Gastrocnemius medialis (tissue), 4 donors: ENCODE results near the gene GMPR. TPM values are rescaled to one million over a fixed set of nuclear protein-coding genes. Genes with fewer than 3 reads are reported as not detected.

Source experiments
- ATAC-seq, 2 donors: fragments of 150-250 bp; one replicate each; pipeline ENCODE4 v1.9.1; 2016
- DNase-seq, 2 donors: peaks; one replicate each; pipeline ENCODE4 v3.0.0-alpha.2; 2019
- H3K27ac ChIP-seq, 4 donors: fragments of 200-600 bp; sonication (generic); 1 replicate in 1 of 4; 2 replicates in 3 of 4; pipeline ENCODE4 v1.5.1; 2016 to 2018; ENCODE audit warnings: mild to moderate bottlenecking in 2 of 4, moderate library complexity in 1 of 4
- H3K27me3 ChIP-seq, 3 donors: fragments of 200-600 bp; sonication (generic) in 2 of 3; 1 replicate in 1 of 3; 2 replicates in 2 of 3; pipeline versions ENCODE4 v1.5.1 to v1.6.0; 2016 to 2019; ENCODE audit warnings: mild to moderate bottlenecking in 1 of 3, moderate library complexity in 1 of 3
- H3K36me3 ChIP-seq, 2 donors: fragments of 200-600 bp; sonication (generic) in 1 of 2; one replicate each; pipeline ENCODE4 v1.5.1; 2017 to 2018
- H3K4me1 ChIP-seq, 2 donors: fragments of 200-600 bp; sonication (generic) in 1 of 2; one replicate each; pipeline ENCODE4 v1.5.1; 2016 to 2017; ENCODE audit warnings: mild to moderate bottlenecking in 2 of 2
- H3K4me3 ChIP-seq, 4 donors: fragments of 200-600 bp; sonication (generic) in 3 of 4; 1 replicate in 1 of 4; 2 replicates in 3 of 4; pipeline ENCODE4 v1.5.1; 2016 to 2019; ENCODE audit warnings: mild to moderate bottlenecking in 2 of 4
- H3K9me3 ChIP-seq, 3 donors: fragments of 200-600 bp; sonication (generic) in 2 of 3; 1 replicate in 1 of 3; 2 replicates in 2 of 3; pipeline ENCODE4 v1.5.1; 2016 to 2019
- POLR2A ChIP-seq, 2 donors: fragments of 450-650 bp; IDR thresholded peaks; one replicate each; pipeline ENCODE4 v1.6.1; 2017; ENCODE audit warnings: antibody characterized with exemption in 2 of 2, mild to moderate bottlenecking in 2 of 2, moderate library complexity in 2 of 2
- in situ Hi-C, 4 donors: fragments of 200-750 bp; cut with MboI; loops; one replicate each; pipeline versions ENCODE4 v1.15.0 to v1.8.0; 2017; ENCODE audit warnings: low sequenced_read_pairs in 4 of 4
- intact Hi-C: fragments of 100-400 bp; cut with DNase I; formaldehyde crosslinking; loops from one replicate; pipeline ENCODE4 v1.15.1; 2023; ENCODE audit warnings: low total_unique reads
- total RNA-seq, 4 donors: library from RNA; depleted of rRNA; stranded (reverse); fragments of >200 nt; gene quantifications; one replicate each; pipeline versions ENCODE4 v1.1.0 to v1.2.3, GENCODE V29; 2016
- TF ChIP-seq, protein P1 (sequence below), 5 experiments: fragments of 450-650 bp in 3 of 5; fragments of 200-600 bp in 2 of 5; sonication (generic) in 2 of 5; IDR thresholded peaks in 4 of 5; conservative IDR thresholded peaks in 1 of 5; 1 replicate in 4 of 5; 2 replicates in 1 of 5; pipeline ENCODE4 v1.5.1; 2016 to 2019; ENCODE audit warnings: antibody characterized with exemption in 5 of 5, mild to moderate bottlenecking in 3 of 5, moderate library complexity in 3 of 5

GMPR gene
- total RNA-seq, 4 donors from 2014 or later: 109 to 266 (median 239) TPM

DNA sequence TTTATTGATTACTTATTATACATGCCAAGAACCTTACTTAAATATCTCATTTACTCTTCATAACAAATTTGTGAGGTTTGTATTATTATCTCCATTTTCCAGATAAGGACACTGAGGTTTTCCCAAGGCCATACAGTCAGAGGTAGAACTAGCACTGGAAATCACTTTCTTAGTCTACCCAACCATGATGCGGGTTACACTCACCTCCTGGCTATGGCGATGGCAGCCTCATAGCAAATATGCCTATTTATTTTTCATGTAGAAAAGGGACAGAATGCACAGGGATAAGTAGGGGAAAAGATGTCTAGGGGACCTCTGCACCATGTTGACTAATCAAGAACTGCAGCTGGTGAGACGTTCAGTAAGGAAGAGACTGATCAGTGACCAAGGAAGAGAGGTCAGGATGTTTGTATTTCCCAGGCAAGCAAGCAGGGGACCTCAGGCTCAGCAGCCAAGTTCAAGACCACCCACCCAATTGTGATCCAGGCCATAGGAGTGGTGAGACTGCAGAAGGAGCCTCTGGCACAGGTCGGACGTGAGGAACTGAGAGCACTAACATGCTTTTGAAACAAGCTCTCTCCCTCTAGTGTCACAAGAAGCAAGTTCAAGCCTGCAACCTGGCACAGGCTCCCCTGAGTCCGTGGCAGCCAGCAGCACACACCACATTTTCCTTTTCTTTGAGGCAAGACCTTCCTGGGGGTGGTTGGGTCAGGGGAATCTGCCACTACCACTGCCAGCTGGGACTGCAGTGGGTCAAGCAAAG, 97.8 kb downstream of the GMPR start:
- ATAC-seq: no peak
- intact Hi-C loops: loop anchor here (10.0 kb wide), 2 partner anchors 339 to 629 kb away; no protein-coding TSS in a partner anchor
- DNase-seq: no peak
- Histone ChIP-seq H3K9me3 (no peaks in the 10 kb centered on the region), H3K4me1 (peaks cover 71% of the 10 kb centered on the region in 2 donors), H3K4me3 (no peak overlapping the region), H3K27me3 (no peaks in the 10 kb centered on the region), H3K36me3 (no peaks in the 10 kb centered on the region), H3K27ac (peak overlapping the region in 1 of 4 donors; percentile 76)
- TF ChIP-seq POLR2A (IDR thresholded peaks at IDR 0.05): no peak
- TF ChIP-seq, protein P1, sequence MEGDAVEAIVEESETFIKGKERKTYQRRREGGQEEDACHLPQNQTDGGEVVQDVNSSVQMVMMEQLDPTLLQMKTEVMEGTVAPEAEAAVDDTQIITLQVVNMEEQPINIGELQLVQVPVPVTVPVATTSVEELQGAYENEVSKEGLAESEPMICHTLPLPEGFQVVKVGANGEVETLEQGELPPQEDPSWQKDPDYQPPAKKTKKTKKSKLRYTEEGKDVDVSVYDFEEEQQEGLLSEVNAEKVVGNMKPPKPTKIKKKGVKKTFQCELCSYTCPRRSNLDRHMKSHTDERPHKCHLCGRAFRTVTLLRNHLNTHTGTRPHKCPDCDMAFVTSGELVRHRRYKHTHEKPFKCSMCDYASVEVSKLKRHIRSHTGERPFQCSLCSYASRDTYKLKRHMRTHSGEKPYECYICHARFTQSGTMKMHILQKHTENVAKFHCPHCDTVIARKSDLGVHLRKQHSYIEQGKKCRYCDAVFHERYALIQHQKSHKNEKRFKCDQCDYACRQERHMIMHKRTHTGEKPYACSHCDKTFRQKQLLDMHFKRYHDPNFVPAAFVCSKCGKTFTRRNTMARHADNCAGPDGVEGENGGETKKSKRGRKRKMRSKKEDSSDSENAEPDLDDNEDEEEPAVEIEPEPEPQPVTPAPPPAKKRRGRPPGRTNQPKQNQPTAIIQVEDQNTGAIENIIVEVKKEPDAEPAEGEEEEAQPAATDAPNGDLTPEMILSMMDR (IDR thresholded peaks at IDR 0.05 in 4 of 5, conservative IDR thresholded peaks at IDR 0.05 in 1 of 5): no peak
- in situ Hi-C loops: loop anchor here (5.0 to 25.0 kb wide), 6 partner anchors 69 to 626 kb away; no protein-coding TSS in a partner anchor

DNA sequence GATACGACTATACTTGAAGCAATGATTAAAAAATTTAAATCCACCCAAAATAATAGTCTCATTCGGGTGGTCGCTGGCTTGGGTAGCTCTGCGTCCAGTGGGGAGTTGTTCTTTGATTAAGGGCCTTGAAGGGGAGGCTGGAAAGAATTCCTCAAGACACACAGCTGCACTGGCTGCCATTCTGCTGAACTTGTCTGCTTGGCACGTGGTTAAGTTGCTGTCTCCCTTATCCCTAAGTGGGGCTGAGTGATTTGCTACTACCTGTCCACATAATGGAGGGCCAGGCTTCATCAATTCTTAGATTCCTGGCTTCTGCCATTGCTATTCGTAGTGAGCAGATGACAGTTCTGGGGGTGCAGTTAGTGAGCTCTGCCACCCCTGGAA, 98.5 kb downstream of the GMPR start:
- no peaks in the 10 kb centered on the region for H3K36me3 ChIP-seq
- no peak for TF ChIP-seq POLR2A (IDR thresholded peaks at IDR 0.05)
- TF ChIP-seq, protein P1 (IDR thresholded peaks at IDR 0.05 in 4 of 5, conservative IDR thresholded peaks at IDR 0.05 in 1 of 5): no peak
- no peak overlapping the region for H3K4me3 ChIP-seq
- intact Hi-C loops (loop anchor here (10.0 kb wide), 2 partner anchors 338 to 628 kb away; no protein-coding TSS in a partner anchor), in situ Hi-C loops (loop anchor here (5.0 to 25.0 kb wide), 6 partner anchors 68 to 625 kb away; no protein-coding TSS in a partner anchor)
- peaks cover 64 to 65% of the 10 kb centered on the region in 2 donors for H3K4me1 ChIP-seq
- H3K9me3 ChIP-seq: no peaks in the 10 kb centered on the region
- peak overlapping the region in 2 of 4 donors; percentile 3 to 11 for H3K27ac ChIP-seq
- H3K27me3 ChIP-seq: no peaks in the 10 kb centered on the region
- DNase-seq: no peak
- ATAC-seq: no peak

DNA sequence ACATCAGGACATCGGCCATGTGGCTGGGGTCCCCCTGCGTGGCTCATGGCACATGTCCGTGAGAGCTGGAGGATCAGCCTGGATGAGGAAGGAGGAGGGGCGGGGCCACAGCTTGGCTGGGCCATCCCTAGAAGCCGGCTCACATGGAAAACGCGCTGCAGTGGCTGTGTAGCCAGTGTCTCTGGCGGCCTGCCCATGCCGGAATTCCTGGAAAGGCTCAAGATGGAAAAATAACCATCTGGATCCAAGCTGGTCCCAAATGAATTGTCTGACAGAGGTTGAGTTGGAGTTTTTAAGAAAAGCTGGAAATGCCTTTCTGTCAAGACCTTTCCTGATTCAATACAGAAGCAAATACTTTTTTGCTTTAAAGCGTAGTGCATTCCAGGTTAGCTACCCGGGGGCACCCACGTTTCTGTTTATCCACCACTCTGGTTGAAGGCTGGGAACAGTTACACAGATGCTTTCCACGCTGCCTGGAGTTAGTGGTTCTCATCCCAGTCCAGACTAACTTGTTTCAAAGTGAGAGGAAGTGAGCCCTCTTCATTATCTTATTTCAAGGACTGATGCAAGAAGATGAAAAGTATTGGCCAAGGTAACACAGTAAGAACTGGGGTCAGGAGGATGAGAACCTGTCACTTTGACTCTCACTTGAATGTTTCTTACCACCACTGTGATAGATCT, 99.0 kb downstream of the GMPR start:
- DNase-seq (peak; percentile 59 to 75), ATAC-seq (peak; percentile 24 to 27)
- intact Hi-C loops (loop anchor here (10.0 kb wide), 2 partner anchors 337 to 627 kb away; no protein-coding TSS in a partner anchor), in situ Hi-C loops (loop anchor here (5.0 to 25.0 kb wide), 6 partner anchors 67 to 625 kb away; no protein-coding TSS in a partner anchor)
- H3K27me3 ChIP-seq: no peaks in the 10 kb centered on the region
- peaks cover 63 to 65% of the 10 kb centered on the region in 2 donors for H3K4me1 ChIP-seq
- no peaks in the 10 kb centered on the region for H3K9me3 ChIP-seq
- no peak overlapping the region for H3K4me3 ChIP-seq
- H3K36me3 ChIP-seq: no peaks in the 10 kb centered on the region
- peak overlapping the region in 2 of 4 donors; percentile 3 to 11 for H3K27ac ChIP-seq
- no peak for TF ChIP-seq POLR2A (IDR thresholded peaks at IDR 0.05)
- TF ChIP-seq, protein P1 (IDR thresholded peaks at IDR 0.05 in 4 of 5, conservative IDR thresholded peaks at IDR 0.05 in 1 of 5): no peak

DNA sequence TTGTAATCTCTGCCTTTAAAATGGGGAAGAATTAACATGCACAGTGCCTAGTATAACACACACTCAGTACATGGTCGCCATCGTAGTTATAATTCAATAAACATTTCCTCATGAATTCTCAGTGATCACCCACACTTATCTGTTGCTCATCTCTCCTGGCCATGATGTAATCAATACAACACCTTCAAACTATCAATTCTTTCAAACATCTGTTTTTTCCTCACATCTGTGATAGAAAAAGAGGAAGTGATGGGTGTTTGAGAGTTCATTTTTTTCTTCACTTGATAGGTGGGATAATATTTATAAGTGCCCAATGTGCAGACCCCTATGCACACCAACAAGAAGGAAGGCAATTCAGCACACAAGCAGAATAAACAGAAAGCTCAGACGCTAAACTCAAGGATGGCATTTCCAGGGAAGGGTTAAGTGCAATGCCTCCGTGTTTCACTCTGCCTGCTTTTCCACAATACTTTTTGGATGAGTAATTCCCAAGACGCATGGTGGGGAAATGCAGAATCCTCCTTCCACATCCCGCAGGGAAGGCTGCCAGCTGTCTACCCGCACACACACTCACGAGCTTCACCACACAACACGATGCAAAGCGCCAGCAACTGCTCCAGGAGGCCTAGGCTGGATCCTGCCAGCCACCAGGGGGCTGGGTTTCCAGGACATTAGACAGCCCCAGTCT, 100.3 kb downstream of the GMPR start:
- H3K27ac ChIP-seq: no peak overlapping the region
- H3K36me3 ChIP-seq: no peaks in the 10 kb centered on the region
- TF ChIP-seq, protein P1 (IDR thresholded peaks at IDR 0.05 in 4 of 5, conservative IDR thresholded peaks at IDR 0.05 in 1 of 5): peak in 4 of 5 experiments; percentile 24 to 45 (median 33)
- TF ChIP-seq POLR2A (IDR thresholded peaks at IDR 0.05): no peak
- no peak overlapping the region for H3K4me3 ChIP-seq
- peak in 1 of 2 donors; percentile 9 for ATAC-seq
- H3K9me3 ChIP-seq: no peaks in the 10 kb centered on the region
- intact Hi-C loops: loop anchor here (10.0 kb wide), 2 partner anchors 336 to 626 kb away; no protein-coding TSS in a partner anchor
- peaks cover 56 to 61% of the 10 kb centered on the region in 2 donors for H3K4me1 ChIP-seq
- peak in 1 of 2 donors; percentile 57 for DNase-seq
- in situ Hi-C loops: loop anchor here (5.0 to 25.0 kb wide), 6 partner anchors 66 to 624 kb away; no protein-coding TSS in a partner anchor
- H3K27me3 ChIP-seq: no peaks in the 10 kb centered on the region
